WTC11 (cell line): ENCODE data around the gene C1QTNF1. TPM values are rescaled to one million over a fixed set of nuclear protein-coding genes. Genes with fewer than 3 reads are reported as not detected.

Source experiments
- ATAC-seq: fragments of 200-7000 bp; cut with Tn5 transposase; 2 replicates; pipeline ENCODE4 v1.10.0; 2021; ENCODE audit warnings: mild to moderate bottlenecking, moderate library complexity
- CTCF ChIA-PET: fragments of 300-600 bp; sonication (Branson Sonifier 250); formaldehyde crosslinking; loops from one replicate; lab custom pipeline; 2021; ENCODE audit warnings: antibody characterized with exemption; lab: Charles Lee
- POLR2A ChIA-PET: fragments of 350-600 bp; sonication (Branson Sonifier 250); formaldehyde crosslinking; loops from one replicate; lab custom pipeline; 2021; ENCODE audit warnings: antibody characterized with exemption; lab: Charles Lee
- DNase-seq: peaks from one replicate; pipeline ENCODE4 v3.0.0; 2021; ENCODE audit warnings: low spot score
- H3K27ac Mint-ChIP-seq: 2 replicates; pipeline ENCODE4 v1.8.0; 2021; ENCODE audit warnings: mixed read lengths
- H3K27me3 Mint-ChIP-seq: 2 replicates; pipeline ENCODE4 v1.8.0; 2021; ENCODE audit warnings: low read depth, mild to moderate bottlenecking, moderate library complexity, mixed read lengths
- H3K36me3 Mint-ChIP-seq: 2 replicates; pipeline ENCODE4 v1.8.0; 2021; ENCODE audit warnings: mixed read lengths
- H3K4me1 Mint-ChIP-seq: 2 replicates; pipeline ENCODE4 v1.8.0; 2022; ENCODE audit warnings: mixed read lengths
- H3K4me3 Mint-ChIP-seq: 2 replicates; pipeline ENCODE4 v1.8.0; 2021; ENCODE audit warnings: mild to moderate bottlenecking, moderate library complexity, mixed read lengths
- H3K9me3 Mint-ChIP-seq: 2 replicates; pipeline ENCODE4 v1.8.0; 2021; ENCODE audit warnings: mixed read lengths
- AR ChIP-seq: fragments of 250-450 bp; sonication (Bioruptor Pico); IDR thresholded peaks from 2 replicates; pipeline ENCODE4 v1.9.0; 2021; ENCODE audit warnings: mild to moderate bottlenecking
- GTF2I ChIP-seq: fragments of 250-450 bp; sonication (Bioruptor Pico); conservative IDR thresholded peaks from 2 replicates; pipeline ENCODE4 v1.4.0; 2021; ENCODE audit warnings: mild to moderate bottlenecking
- MYBL2 ChIP-seq: sonication (generic); formaldehyde crosslinking; IDR thresholded peaks from 2 replicates; pipeline ENCODE4 v1.8.1; 2023; ENCODE audit warnings: mild to moderate bottlenecking, moderate library complexity, missing genetic modification reagents
- NFATC4 ChIP-seq: fragments of 250-450 bp; sonication (Bioruptor Pico); IDR thresholded peaks from 2 replicates; pipeline ENCODE4 v1.9.0; 2021; ENCODE audit warnings: mild to moderate bottlenecking
- NFE2L1 ChIP-seq: sonication (generic); formaldehyde crosslinking; IDR thresholded peaks from 2 replicates; pipeline ENCODE4 v1.8.1; 2023; ENCODE audit warnings: missing genetic modification reagents
- NR1H2 ChIP-seq: sonication (generic); formaldehyde crosslinking; IDR thresholded peaks from 2 replicates; pipeline ENCODE4 v1.9.0; 2021; ENCODE audit warnings: mild to moderate bottlenecking, moderate library complexity, missing genetic modification reagents
- NR2C2 ChIP-seq: sonication (generic); formaldehyde crosslinking; IDR thresholded peaks from 2 replicates; pipeline ENCODE4 v1.8.0; 2022; ENCODE audit warnings: mild to moderate bottlenecking, missing genetic modification reagents
- NR3C1 ChIP-seq: sonication (generic); formaldehyde crosslinking; conservative IDR thresholded peaks from 2 replicates; pipeline ENCODE4 v1.8.1; 2023; ENCODE audit warnings: low read depth, mild to moderate bottlenecking, missing genetic modification reagents
- PRDM15 ChIP-seq: sonication (generic); formaldehyde crosslinking; IDR thresholded peaks from 2 replicates; pipeline ENCODE4 v1.8.0; 2022; ENCODE audit warnings: missing genetic modification reagents
- PRRX2 ChIP-seq: fragments of 250-450 bp; sonication (Bioruptor Pico); IDR thresholded peaks from 2 replicates; pipeline ENCODE4 v1.8.0; 2021; ENCODE audit warnings: mild to moderate bottlenecking
- ZBTB21 ChIP-seq: sonication (generic); formaldehyde crosslinking; IDR thresholded peaks from 2 replicates; pipeline ENCODE4 v1.8.1; 2023; ENCODE audit warnings: mild to moderate bottlenecking, missing genetic modification reagents, borderline replicate concordance
- ZNF121 ChIP-seq: sonication (generic); formaldehyde crosslinking; IDR thresholded peaks from 2 replicates; pipeline ENCODE4 v1.8.0; 2023; ENCODE audit warnings: missing genetic modification reagents
- total RNA-seq: library from RNA; stranded (reverse); gene quantifications from 3 replicates; pipeline ENCODE4 v1.2.3, GENCODE V29; 2021
- TF ChIP-seq, protein P1 (sequence below): sonication (generic); formaldehyde crosslinking; IDR thresholded peaks from 2 replicates; pipeline ENCODE4 v1.8.0; 2022; ENCODE audit warnings: mild to moderate bottlenecking, missing genetic modification reagents
- TF ChIP-seq, protein P2 (sequence below): sonication (generic); formaldehyde crosslinking; IDR thresholded peaks from 2 replicates; pipeline ENCODE4 v1.8.0; 2022; ENCODE audit warnings: mild to moderate bottlenecking, missing genetic modification reagents
- TF ChIP-seq, protein P3 (sequence below): sonication (generic); formaldehyde crosslinking; IDR thresholded peaks from 2 replicates; pipeline ENCODE4 v1.8.1; 2022; ENCODE audit warnings: missing genetic modification reagents, borderline replicate concordance
- TF ChIP-seq, protein P4 (sequence below): sonication (generic); formaldehyde crosslinking; IDR thresholded peaks from 2 replicates; pipeline ENCODE4 v1.8.0; 2023; ENCODE audit warnings: missing genetic modification reagents

Gene C1QTNF1
- total RNA-seq, 1 experiment from 2014 or later, result 1.7 TPM

GRCh38 chr17:79019261-79019631 lies 4.7 kb upstream of the C1QTNF1 start:
- Mint-ChIP-seq H3K4me1 (peaks cover 13% of the 10 kb centered on the region), H3K36me3 (peaks cover 12% of the 10 kb centered on the region), H3K4me3 (no peak overlapping the region), H3K9me3 (peaks cover 23% of the 10 kb centered on the region), H3K27me3 (peaks cover 65% of the 10 kb centered on the region), H3K27ac (no peak overlapping the region)
- TF ChIP-seq ZNF121 (CRISPR knock-in tag), result no peak
- TF ChIP-seq ZBTB21 (CRISPR knock-in tag), result no peak
- TF ChIP-seq, protein P1, sequence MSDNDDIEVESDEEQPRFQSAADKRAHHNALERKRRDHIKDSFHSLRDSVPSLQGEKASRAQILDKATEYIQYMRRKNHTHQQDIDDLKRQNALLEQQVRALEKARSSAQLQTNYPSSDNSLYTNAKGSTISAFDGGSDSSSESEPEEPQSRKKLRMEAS (CRISPR knock-in tag), result no peak
- TF ChIP-seq NR3C1 (CRISPR knock-in tag), result no peak
- TF ChIP-seq, protein P2, sequence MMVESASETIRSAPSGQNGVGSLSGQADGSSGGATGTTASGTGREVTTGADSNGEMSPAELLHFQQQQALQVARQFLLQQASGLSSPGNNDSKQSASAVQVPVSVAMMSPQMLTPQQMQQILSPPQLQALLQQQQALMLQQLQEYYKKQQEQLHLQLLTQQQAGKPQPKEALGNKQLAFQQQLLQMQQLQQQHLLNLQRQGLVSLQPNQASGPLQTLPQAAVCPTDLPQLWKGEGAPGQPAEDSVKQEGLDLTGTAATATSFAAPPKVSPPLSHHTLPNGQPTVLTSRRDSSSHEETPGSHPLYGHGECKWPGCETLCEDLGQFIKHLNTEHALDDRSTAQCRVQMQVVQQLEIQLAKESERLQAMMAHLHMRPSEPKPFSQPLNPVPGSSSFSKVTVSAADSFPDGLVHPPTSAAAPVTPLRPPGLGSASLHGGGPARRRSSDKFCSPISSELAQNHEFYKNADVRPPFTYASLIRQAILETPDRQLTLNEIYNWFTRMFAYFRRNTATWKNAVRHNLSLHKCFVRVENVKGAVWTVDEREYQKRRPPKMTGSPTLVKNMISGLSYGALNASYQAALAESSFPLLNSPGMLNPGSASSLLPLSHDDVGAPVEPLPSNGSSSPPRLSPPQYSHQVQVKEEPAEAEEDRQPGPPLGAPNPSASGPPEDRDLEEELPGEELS (CRISPR knock-in tag), result no peak
- no peak for TF ChIP-seq NFATC4 (CRISPR knock-in tag)
- TF ChIP-seq PRDM15 (CRISPR knock-in tag), result no peak
- TF ChIP-seq AR (CRISPR knock-in tag), result no peak
- no peak for TF ChIP-seq GTF2I
- TF ChIP-seq, protein P3, sequence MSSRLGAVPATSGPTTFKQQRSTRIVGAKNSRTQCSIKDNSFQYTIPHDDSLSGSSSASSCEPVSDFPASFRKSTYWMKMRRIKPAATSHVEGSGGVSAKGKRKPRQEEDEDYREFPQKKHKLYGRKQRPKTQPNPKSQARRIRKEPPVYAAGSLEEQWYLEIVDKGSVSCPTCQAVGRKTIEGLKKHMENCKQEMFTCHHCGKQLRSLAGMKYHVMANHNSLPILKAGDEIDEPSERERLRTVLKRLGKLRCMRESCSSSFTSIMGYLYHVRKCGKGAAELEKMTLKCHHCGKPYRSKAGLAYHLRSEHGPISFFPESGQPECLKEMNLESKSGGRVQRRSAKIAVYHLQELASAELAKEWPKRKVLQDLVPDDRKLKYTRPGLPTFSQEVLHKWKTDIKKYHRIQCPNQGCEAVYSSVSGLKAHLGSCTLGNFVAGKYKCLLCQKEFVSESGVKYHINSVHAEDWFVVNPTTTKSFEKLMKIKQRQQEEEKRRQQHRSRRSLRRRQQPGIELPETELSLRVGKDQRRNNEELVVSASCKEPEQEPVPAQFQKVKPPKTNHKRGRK, result no peak
- TF ChIP-seq, protein P4, sequence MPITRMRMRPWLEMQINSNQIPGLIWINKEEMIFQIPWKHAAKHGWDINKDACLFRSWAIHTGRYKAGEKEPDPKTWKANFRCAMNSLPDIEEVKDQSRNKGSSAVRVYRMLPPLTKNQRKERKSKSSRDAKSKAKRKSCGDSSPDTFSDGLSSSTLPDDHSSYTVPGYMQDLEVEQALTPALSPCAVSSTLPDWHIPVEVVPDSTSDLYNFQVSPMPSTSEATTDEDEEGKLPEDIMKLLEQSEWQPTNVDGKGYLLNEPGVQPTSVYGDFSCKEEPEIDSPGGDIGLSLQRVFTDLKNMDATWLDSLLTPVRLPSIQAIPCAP (CRISPR knock-in tag), result no peak
- no peak for TF ChIP-seq NR1H2
- no peak for TF ChIP-seq MYBL2 (CRISPR knock-in tag)
- no peak for TF ChIP-seq NFE2L1 (CRISPR knock-in tag)
- no peak for TF ChIP-seq PRRX2 (CRISPR knock-in tag)
- TF ChIP-seq NR2C2, result no peak
- no peak for DNase-seq
- POLR2A ChIA-PET, result no interaction called here
- ATAC-seq, result no peak
- CTCF ChIA-PET, result interaction anchor here (1.2 kb wide), 1 partner anchor 27 kb away, joined by 4 read pairs; no protein-coding TSS in a partner anchor
